Muscle layer of duodenum (tissue), 2 donors: Measurements from ENCODE around the gene PDSS2.

Experiments
- H3K27ac ChIP-seq: one replicate; pipeline ENCODE4 v1.7.0; 2013; ENCODE audit warnings: mild to moderate bottlenecking, low read length
- H3K27me3 ChIP-seq: one replicate; pipeline ENCODE4 v1.7.0; 2013; ENCODE audit warnings: low read depth, mild to moderate bottlenecking, control low read depth, low read length
- H3K36me3 ChIP-seq, 2 donors: one replicate each; pipeline ENCODE4 v1.7.0; 2013; ENCODE audit warnings: low read length in 2 of 2, control low read depth in 1 of 2, mild to moderate bottlenecking in 1 of 2; ENCODE audit not compliant: insufficient read depth in 2 of 2, control insufficient read depth in 1 of 2
- H3K4me1 ChIP-seq, 2 donors: one replicate each; pipeline ENCODE4 v1.7.0; 2013; ENCODE audit warnings: low read length in 2 of 2, mild to moderate bottlenecking in 2 of 2, control low read depth in 1 of 2, moderate library complexity in 1 of 2; ENCODE audit not compliant: insufficient read depth in 2 of 2, control insufficient read depth in 1 of 2
- H3K4me3 ChIP-seq, 2 donors: one replicate each; pipeline ENCODE4 v1.7.0; 2013; ENCODE audit warnings: low read length in 2 of 2, low read depth in 1 of 2, mild to moderate bottlenecking in 1 of 2
- H3K9me3 ChIP-seq, 2 donors: one replicate each; pipeline ENCODE4 v1.7.0; 2013; ENCODE audit warnings: low read length in 2 of 2, control low read depth in 1 of 2, mild to moderate bottlenecking in 1 of 2; ENCODE audit not compliant: control insufficient read depth in 1 of 2
- donor health status: healthy.

Gene PDSS2

GRCh38 chr6:107230024-107230423, 229.3 kb downstream of the PDSS2 start:
- no peaks in the 10 kb centered on the region for H3K36me3 ChIP-seq
- no peaks in the 10 kb centered on the region for H3K27me3 ChIP-seq
- no peak overlapping the region for H3K27ac ChIP-seq
- H3K4me1 ChIP-seq = no peaks in the 10 kb centered on the region
- no peak overlapping the region for H3K4me3 ChIP-seq
- no peaks in the 10 kb centered on the region for H3K9me3 ChIP-seq

GRCh38 chr6:107228754-107229153, 230.6 kb downstream of the PDSS2 start:
- Histone ChIP-seq H3K27ac (no peak overlapping the region), H3K4me3 (no peak overlapping the region), H3K4me1 (no peaks in the 10 kb centered on the region), H3K36me3 (no peaks in the 10 kb centered on the region), H3K27me3 (no peaks in the 10 kb centered on the region), H3K9me3 (no peaks in the 10 kb centered on the region)

GRCh38 chr6:107221519-107221918, 237.8 kb downstream of the PDSS2 start:
- Histone ChIP-seq H3K9me3 (no peaks in the 10 kb centered on the region), H3K4me1 (no peaks in the 10 kb centered on the region), H3K4me3 (no peak overlapping the region), H3K36me3 (no peaks in the 10 kb centered on the region), H3K27ac (no peak overlapping the region), H3K27me3 (no peaks in the 10 kb centered on the region)

DNA sequence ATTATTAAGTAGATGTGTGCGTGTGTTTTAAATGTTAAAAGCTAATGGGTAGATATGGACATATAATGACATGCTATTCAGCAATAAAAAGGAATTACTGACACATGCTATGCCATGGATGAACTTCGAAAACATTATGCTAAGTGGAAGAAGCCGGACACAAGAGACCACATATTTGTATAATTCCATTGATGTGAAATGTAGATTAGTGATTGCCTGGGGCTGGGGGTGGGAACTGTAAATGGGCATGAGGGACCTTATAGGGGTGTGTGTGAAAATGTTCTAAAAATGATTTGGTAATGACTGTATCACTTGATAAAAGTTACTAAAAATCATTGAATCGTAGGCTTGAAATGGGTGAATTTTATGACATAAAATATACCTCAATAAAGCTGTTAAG, 239.5 kb downstream of the PDSS2 start:
- Histone ChIP-seq H3K9me3 (no peaks in the 10 kb centered on the region), H3K36me3 (no peaks in the 10 kb centered on the region), H3K27me3 (no peaks in the 10 kb centered on the region), H3K4me3 (no peak overlapping the region), H3K27ac (no peak overlapping the region), H3K4me1 (no peaks in the 10 kb centered on the region)

DNA sequence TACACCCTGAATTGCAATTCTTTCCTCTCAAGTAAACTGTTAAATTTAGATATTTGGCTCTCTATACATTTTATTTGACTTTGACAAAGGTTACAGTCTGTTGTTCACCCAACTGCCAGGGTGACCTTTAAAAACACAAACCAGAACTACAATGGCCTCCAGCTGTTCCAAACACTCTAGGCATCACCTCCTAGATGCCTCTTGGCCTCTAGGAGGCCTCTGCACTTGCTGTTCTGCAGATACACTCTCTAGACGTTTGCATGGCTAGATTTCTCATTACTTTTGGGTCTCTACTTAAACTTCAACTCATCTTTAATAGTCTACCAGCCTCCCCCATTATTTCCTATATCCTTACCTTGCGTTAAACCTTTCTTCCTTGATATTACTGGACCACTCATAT, 241.2 kb downstream of the PDSS2 start:
- H3K4me3 ChIP-seq = no peak overlapping the region
- H3K36me3 ChIP-seq = no peaks in the 10 kb centered on the region
- H3K27ac ChIP-seq = no peak overlapping the region
- no peaks in the 10 kb centered on the region for H3K4me1 ChIP-seq
- no peaks in the 10 kb centered on the region for H3K9me3 ChIP-seq
- H3K27me3 ChIP-seq = no peaks in the 10 kb centered on the region

GRCh38 chr6:107217248-107217647, 242.1 kb downstream of the PDSS2 start:
- Histone ChIP-seq H3K4me3 (no peak overlapping the region), H3K27ac (no peak overlapping the region), H3K4me1 (no peaks in the 10 kb centered on the region), H3K9me3 (no peaks in the 10 kb centered on the region), H3K27me3 (no peaks in the 10 kb centered on the region), H3K36me3 (no peaks in the 10 kb centered on the region)

GRCh38 chr6:107216197-107216933, 243.0 kb downstream of the PDSS2 start:
- Histone ChIP-seq H3K27ac (no peak overlapping the region), H3K4me3 (no peak overlapping the region), H3K4me1 (no peaks in the 10 kb centered on the region), H3K36me3 (no peaks in the 10 kb centered on the region), H3K9me3 (no peaks in the 10 kb centered on the region), H3K27me3 (no peaks in the 10 kb centered on the region)

DNA sequence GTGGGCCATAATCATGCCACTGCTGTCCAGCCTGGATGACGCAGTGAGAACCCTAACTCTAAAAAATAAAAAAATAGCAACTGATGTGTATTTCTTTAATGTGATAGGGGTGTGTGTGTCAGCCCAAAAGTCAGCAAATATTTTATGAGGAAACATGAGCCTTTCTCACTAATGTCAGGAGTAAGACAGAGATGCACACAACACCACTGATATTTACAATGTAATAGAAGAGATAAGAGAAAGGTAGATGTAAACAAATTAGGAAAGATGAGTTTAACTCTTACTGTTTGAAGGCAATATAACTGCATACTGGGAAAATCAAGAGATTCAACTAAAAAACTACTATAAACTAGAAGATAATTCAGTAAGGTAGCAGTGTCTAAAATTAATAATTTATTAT, 244.0 kb downstream of the PDSS2 start:
- H3K9me3 ChIP-seq = no peaks in the 10 kb centered on the region
- no peak overlapping the region for H3K27ac ChIP-seq
- no peaks in the 10 kb centered on the region for H3K36me3 ChIP-seq
- no peaks in the 10 kb centered on the region for H3K27me3 ChIP-seq
- no peaks in the 10 kb centered on the region for H3K4me1 ChIP-seq
- H3K4me3 ChIP-seq = no peak overlapping the region

DNA sequence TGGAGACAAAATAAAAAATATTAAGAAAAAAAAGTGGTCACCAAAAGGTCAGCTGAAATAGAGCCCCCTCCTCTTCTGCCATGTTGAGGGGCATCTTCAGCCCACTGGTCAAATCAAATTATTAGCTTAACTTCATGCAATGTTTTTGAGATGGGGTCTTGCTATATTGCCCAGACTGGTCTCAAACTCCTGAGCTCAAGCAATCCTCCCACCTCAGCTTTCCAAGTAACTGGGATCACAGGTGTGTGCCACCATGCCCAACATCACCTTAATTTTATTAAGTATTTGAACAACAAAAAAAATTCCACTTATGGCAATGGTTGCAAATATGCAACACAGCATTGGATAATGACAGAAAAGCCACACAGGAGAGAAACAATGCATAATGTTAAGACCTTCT, 244.7 kb downstream of the PDSS2 start:
- H3K27ac ChIP-seq = no peak overlapping the region
- no peaks in the 10 kb centered on the region for H3K9me3 ChIP-seq
- H3K36me3 ChIP-seq = peaks cover 0 to 4% of the 10 kb centered on the region in 2 donors
- H3K27me3 ChIP-seq = no peaks in the 10 kb centered on the region
- H3K4me3 ChIP-seq = no peak overlapping the region
- H3K4me1 ChIP-seq = no peaks in the 10 kb centered on the region

- H3K27me3 ChIP-seq = no peaks in the 10 kb centered on the region
- H3K4me1 ChIP-seq = no peaks in the 10 kb centered on the region
- H3K36me3 ChIP-seq = peaks cover 4 to 9% of the 10 kb centered on the region in 2 donors
- no peak overlapping the region for H3K4me3 ChIP-seq
- no peak overlapping the region for H3K27ac ChIP-seq
- no peaks in the 10 kb centered on the region for H3K9me3 ChIP-seq
Measured at GRCh38 chr6:107209406-107210305, 249.7 kb downstream of the PDSS2 start.

- H3K27me3 ChIP-seq = no peaks in the 10 kb centered on the region
- peaks cover 0 to 2% of the 10 kb centered on the region in 2 donors for H3K9me3 ChIP-seq
- no peak overlapping the region for H3K27ac ChIP-seq
- H3K4me1 ChIP-seq = no peaks in the 10 kb centered on the region
- H3K36me3 ChIP-seq = peaks cover 4 to 18% of the 10 kb centered on the region in 2 donors
- H3K4me3 ChIP-seq = no peak overlapping the region
Measured at GRCh38 chr6:107207251-107207873, 252.0 kb downstream of the PDSS2 start.
